ENCODE measurements around the gene SLC2A4.

Gene SLC2A4

GRCh38 chr17:7290166-7290565, 8.6 kb downstream of the SLC2A4 start:
- H3K36me3 ChIP-seq (replicated peaks; ENCODE audit: insufficient read depth, low read length): no peaks in the 10 kb centered on the region
- H3K4me2 ChIP-seq (ENCODE audit: low read depth, low read length): no peak overlapping the region
- H3K9me3 ChIP-seq (replicated peaks; ENCODE audit: insufficient read depth, low read length): no peaks in the 10 kb centered on the region
- no peak for TF ChIP-seq CTCF (IDR thresholded peaks at IDR 0.05; ENCODE audit: low read length)
- DNase-seq: no peak
- no peak overlapping the region for H2AFZ ChIP-seq (ENCODE audit: low read length)
- H3K9ac ChIP-seq (ENCODE audit: low read length): no peak overlapping the region
- peaks cover 11% of the 10 kb centered on the region for H3K4me1 ChIP-seq (ENCODE audit: low read length)
- H3K27me3 ChIP-seq (replicated peaks; ENCODE audit: insufficient read depth, low read length): peaks cover 88% of the 10 kb centered on the region
- H3K79me2 ChIP-seq (ENCODE audit: low read length): no peaks in the 10 kb centered on the region
- H3K27ac ChIP-seq (ENCODE audit: low read length): no peak overlapping the region
- no peak overlapping the region for H3K4me3 ChIP-seq (ENCODE audit: low read length)
- H3K9me2 ChIP-seq (replicated peaks; ENCODE audit: insufficient read depth, low read length): no peaks in the 10 kb centered on the region
- H3F3A ChIP-seq (ENCODE audit: insufficient read depth, low read length): no peaks in the 10 kb centered on the region
- no peaks in the 10 kb centered on the region for H4K20me1 ChIP-seq (ENCODE audit: insufficient read depth, low read length)

GRCh38 chr17:7290685-7291084, 9.2 kb downstream of the SLC2A4 start:
- H3K36me3 ChIP-seq (replicated peaks; ENCODE audit: insufficient read depth, low read length): no peaks in the 10 kb centered on the region
- H3K4me2 ChIP-seq (ENCODE audit: low read depth, low read length): no peak overlapping the region
- H2AFZ ChIP-seq (ENCODE audit: low read length): no peak overlapping the region
- no peak overlapping the region for H3K4me3 ChIP-seq (ENCODE audit: low read length)
- no peaks in the 10 kb centered on the region for H4K20me1 ChIP-seq (ENCODE audit: insufficient read depth, low read length)
- peaks cover 13% of the 10 kb centered on the region for H3K4me1 ChIP-seq (ENCODE audit: low read length)
- H3K9me2 ChIP-seq (replicated peaks; ENCODE audit: insufficient read depth, low read length): no peaks in the 10 kb centered on the region
- H3K9me3 ChIP-seq (replicated peaks; ENCODE audit: insufficient read depth, low read length): no peaks in the 10 kb centered on the region
- H3K27me3 ChIP-seq (replicated peaks; ENCODE audit: insufficient read depth, low read length): peaks cover 83% of the 10 kb centered on the region
- DNase-seq: no peak
- no peak overlapping the region for H3K27ac ChIP-seq (ENCODE audit: low read length)
- H3F3A ChIP-seq (ENCODE audit: insufficient read depth, low read length): no peaks in the 10 kb centered on the region
- H3K9ac ChIP-seq (ENCODE audit: low read length): no peak overlapping the region
- no peak for TF ChIP-seq CTCF (IDR thresholded peaks at IDR 0.05; ENCODE audit: low read length)
- TF ChIP-seq EZH2 (optimal IDR thresholded peaks at IDR 0.05; ENCODE audit: low read depth, low read length): no peak
- TF ChIP-seq EZH2phosphoT487 (IDR thresholded peaks at IDR 0.05; ENCODE audit: low read length): no peak
- H3K79me2 ChIP-seq (ENCODE audit: low read length): no peaks in the 10 kb centered on the region

- no peaks in the 10 kb centered on the region for H3F3A ChIP-seq (ENCODE audit: insufficient read depth, low read length)
These were observed 10.7 kb downstream of the SLC2A4 start for GRCh38 chr17:7292194-7292593.

More at GRCh38 chr17:7292194-7292593, 10.7 kb downstream of the SLC2A4 start:
- Histone ChIP-seq H3K9me2 (replicated peaks; ENCODE audit: insufficient read depth, low read length) (no peaks in the 10 kb centered on the region), H3K36me3 (replicated peaks; ENCODE audit: insufficient read depth, low read length) (no peaks in the 10 kb centered on the region), H3K27me3 (replicated peaks; ENCODE audit: insufficient read depth, low read length) (peaks cover 71% of the 10 kb centered on the region), H3K79me2 (ENCODE audit: low read length) (no peaks in the 10 kb centered on the region), H4K20me1 (ENCODE audit: insufficient read depth, low read length) (no peaks in the 10 kb centered on the region), H2AFZ (ENCODE audit: low read length) (no peak overlapping the region), H3K4me2 (ENCODE audit: low read depth, low read length) (no peak overlapping the region), H3K9me3 (replicated peaks; ENCODE audit: insufficient read depth, low read length) (no peaks in the 10 kb centered on the region), H3K27ac (ENCODE audit: low read length) (no peak overlapping the region), H3K9ac (ENCODE audit: low read length) (no peak overlapping the region), H3K4me3 (ENCODE audit: low read length) (no peak overlapping the region), H3K4me1 (ENCODE audit: low read length) (peaks cover 15% of the 10 kb centered on the region; the same call in 1 of the 2 replicates)
- no peak for DNase-seq
- TF ChIP-seq CTCF (IDR thresholded peaks at IDR 0.05; ENCODE audit: low read length) (no peak), EZH2 (optimal IDR thresholded peaks at IDR 0.05; ENCODE audit: low read depth, low read length) (no peak), EZH2phosphoT487 (IDR thresholded peaks at IDR 0.05; ENCODE audit: low read length) (no peak)
